SU-DHL-6 (cell line): ENCODE data around the gene WDR33.

Source experiments
- H2AFZ ChIP-seq: fragments of 200-600 bp; sonication (generic); 2 replicates; pipeline ENCODE4 v1.6.1; 2014; ENCODE audit warnings: low read depth, mild to moderate bottlenecking, moderate library complexity, mixed read lengths, antibody characterized with exemption, low read length; ENCODE audit not compliant: severe bottlenecking
- H3F3A ChIP-seq: fragments of 200-600 bp; shearing (Covaris generic); 2 replicates; pipeline ENCODE4 v1.6.0; 2016; ENCODE audit warnings: antibody characterized with exemption, mild to moderate bottlenecking; ENCODE audit not compliant: insufficient read depth
- H3K27ac ChIP-seq: fragments of 200-600 bp; sonication (generic); 2 replicates; pipeline ENCODE4 v1.5.1; 2016; ENCODE audit warnings: low read depth, mild to moderate bottlenecking, low read length, moderate library complexity, mixed read lengths
- H3K27me3 ChIP-seq: fragments of 200-600 bp; sonication (generic), shearing (Covaris generic); 2 replicates; pipeline ENCODE4 v1.6.0; 2014; ENCODE audit warnings: mild to moderate bottlenecking, low read length
- H3K36me3 ChIP-seq: fragments of 200-600 bp; sonication (generic); 2 replicates; pipeline ENCODE4 v1.6.1; 2014; ENCODE audit warnings: mild to moderate bottlenecking, low read length, mixed read lengths
- H3K4me2 ChIP-seq: fragments of 300-600, 200-600 bp; shearing (Covaris generic), sonication (generic); 2 replicates; pipeline ENCODE4 v1.6.0; 2014; ENCODE audit warnings: low read length, low read depth, mild to moderate bottlenecking; ENCODE audit not compliant: poor library complexity, severe bottlenecking
- H3K4me3 ChIP-seq: fragments of 200-600 bp; sonication (generic); 2 replicates; pipeline ENCODE4 v1.5.1; 2014; ENCODE audit warnings: antibody characterized with exemption, low read length, mild to moderate bottlenecking, mixed read lengths; ENCODE audit not compliant: insufficient read depth, poor library complexity, severe bottlenecking
- H3K79me2 ChIP-seq: fragments of 200-600 bp; sonication (generic); 2 replicates; pipeline ENCODE4 v1.6.1; 2014; ENCODE audit warnings: mild to moderate bottlenecking, low read length, moderate library complexity; ENCODE audit not compliant: insufficient read depth
- H3K9ac ChIP-seq: fragments of 200-600 bp; sonication (generic); 2 replicates; pipeline ENCODE4 v1.7.0; 2014; ENCODE audit warnings: mild to moderate bottlenecking, low read length
- H3K9me2 ChIP-seq: fragments of 200-600 bp; sonication (generic); replicated peaks from 2 replicates; pipeline ENCODE4 v1.6.1; 2014; ENCODE audit warnings: low read length; ENCODE audit not compliant: insufficient read depth
- H3K9me3 ChIP-seq: fragments of 200-600 bp; sonication (generic); 2 replicates; pipeline ENCODE4 v1.6.1; 2014; ENCODE audit warnings: low read length, mixed read lengths; ENCODE audit not compliant: insufficient read depth
- H4K20me1 ChIP-seq: fragments of 200-600 bp; sonication (generic); 2 replicates; pipeline ENCODE4 v1.6.1; 2014; ENCODE audit warnings: low read depth, mild to moderate bottlenecking, antibody characterized with exemption, low read length, moderate library complexity, mixed read lengths
- CTCF ChIP-seq: fragments of 200-600 bp; sonication (generic); IDR thresholded peaks from one replicate; pipeline ENCODE4 v1.5.1; 2017; ENCODE audit warnings: antibody characterized with exemption, mild to moderate bottlenecking, low read length, moderate library complexity; ENCODE audit not compliant: insufficient read depth, poor library complexity, severe bottlenecking
- EZH2phosphoT487 ChIP-seq: fragments of 200-600 bp; sonication (generic), shearing (Covaris generic); conservative IDR thresholded peaks from 2 replicates; pipeline ENCODE4 v1.6.1; 2018; ENCODE audit warnings: mild to moderate bottlenecking, antibody characterized with exemption, low read length, moderate library complexity, mixed read lengths

WDR33 gene

GRCh38 chr2:127841466-127842178 lies 30.7 kb upstream of the WDR33 start:
- Histone ChIP-seq H3F3A (peaks cover 6% of the 10 kb centered on the region; the same call in 1 of the 2 replicates), H3K36me3 (peaks cover 6% of the 10 kb centered on the region; the same call in 1 of the 2 replicates), H3K27me3 (no peaks in the 10 kb centered on the region), H3K27ac (no peak overlapping the region), H3K79me2 (no peaks in the 10 kb centered on the region), H3K9me2 (no peaks in the 10 kb centered on the region), H3K4me3 (no peak overlapping the region), H3K9ac (no peak overlapping the region), H4K20me1 (no peaks in the 10 kb centered on the region), H3K9me3 (no peaks in the 10 kb centered on the region), H2AFZ (no peak overlapping the region), H3K4me2 (no peak overlapping the region)
- no peak for TF ChIP-seq CTCF
- TF ChIP-seq EZH2phosphoT487, result no peak

- no peak overlapping the region for H3K9ac ChIP-seq
- H3K27me3 ChIP-seq, result no peaks in the 10 kb centered on the region
- H3K9me2 ChIP-seq, result no peaks in the 10 kb centered on the region
- peaks cover 6% of the 10 kb centered on the region; the same call in 1 of the 2 replicates for H3F3A ChIP-seq
- H3K4me2 ChIP-seq, result no peak overlapping the region
- H3K4me3 ChIP-seq, result no peak overlapping the region
- peaks cover 2% of the 10 kb centered on the region; the same call in 1 of the 2 replicates for H3K36me3 ChIP-seq
- no peak overlapping the region for H2AFZ ChIP-seq
- no peaks in the 10 kb centered on the region for H3K79me2 ChIP-seq
- no peak overlapping the region for H3K27ac ChIP-seq
- H4K20me1 ChIP-seq, result no peaks in the 10 kb centered on the region
- TF ChIP-seq EZH2phosphoT487, result no peak
- no peak for TF ChIP-seq CTCF
- H3K9me3 ChIP-seq, result no peaks in the 10 kb centered on the region
Observed at GRCh38 chr2:127840893-127841292, 29.9 kb upstream of the WDR33 start.

GRCh38 chr2:127834951-127835350 lies 24.0 kb upstream of the WDR33 start:
- H3K9ac ChIP-seq, result no peak overlapping the region
- H3K9me3 ChIP-seq, result no peaks in the 10 kb centered on the region
- no peaks in the 10 kb centered on the region for H3K79me2 ChIP-seq
- no peak overlapping the region for H3K4me2 ChIP-seq
- H3F3A ChIP-seq, result peaks cover 2% of the 10 kb centered on the region; the same call in 1 of the 2 replicates
- no peaks in the 10 kb centered on the region for H3K27me3 ChIP-seq
- H3K36me3 ChIP-seq, result no peaks in the 10 kb centered on the region
- no peaks in the 10 kb centered on the region for H4K20me1 ChIP-seq
- TF ChIP-seq EZH2phosphoT487, result no peak
- no peak for TF ChIP-seq CTCF
- H3K27ac ChIP-seq, result no peak overlapping the region
- no peak overlapping the region for H3K4me3 ChIP-seq
- H3K9me2 ChIP-seq, result no peaks in the 10 kb centered on the region
- no peak overlapping the region for H2AFZ ChIP-seq
